Pancreas (tissue), 10 donors: ENCODE results near the gene C3orf33. TPM values are rescaled to one million over a fixed set of nuclear protein-coding genes. Genes with fewer than 3 reads are reported as not detected.
"Not testable (repeated sequence)": the region's sequence is repeated elsewhere in the genome, so short reads cannot be mapped to it uniquely, and the experiment has no call there.

Experiments used
- ATAC-seq, 4 donors: fragments of 200-7000 bp; cut with Tn5 transposase; one replicate each; pipeline versions ENCODE4 v1.8.0 to v1.9.1; 2020; ENCODE audit warnings: mild to moderate bottlenecking in 4 of 4, moderate library complexity in 4 of 4
- DNase-seq, 6 donors: peaks; one replicate each; pipeline ENCODE4 v3.0.0-alpha.2; 2020
- FAIRE-seq: peaks from 2 replicates; lab custom pipeline; 2012; peaks lifted over from hg19 to GRCh38; lab: Jason Lieb, UNC
- H3K27ac ChIP-seq, 4 donors: fragments of 200-600 bp; sonication (generic); 1 replicate in 3 of 4; 2 replicates in 1 of 4; pipeline versions ENCODE4 v1.5.0 to v1.8.0; 2020
- H3K27me3 ChIP-seq, 4 donors: fragments of 200-600 bp; one replicate each; pipeline ENCODE4 v1.8.0; 2021
- H3K36me3 ChIP-seq, 3 donors: fragments of 200-600 bp; sonication (generic) in 1 of 3; one replicate each; pipeline versions ENCODE4 v1.5.0 to v1.8.0; 2020 to 2021
- H3K4me1 ChIP-seq, 3 donors: fragments of 200-600 bp; one replicate each; pipeline ENCODE4 v1.8.0; 2021
- H3K4me3 ChIP-seq, 4 donors: fragments of 200-600 bp; sonication (generic) in 2 of 4; one replicate each; pipeline versions ENCODE4 v1.5.0 to v1.8.0; 2020 to 2021
- H3K9me3 ChIP-seq, 4 donors: fragments of 200-600 bp; one replicate each; pipeline ENCODE4 v1.8.0; 2021
- WGBS, 2 donors: extraction: QIAGEN DNeasy Blood & Tissue Kit; methylation state at CpG; one replicate each; pipeline ENCODE4 v1.1.7; 2013; 5-methylcytosine and 5-hydroxymethylcytosine counted together
- intact Hi-C, 3 donors: fragments of 100-400 bp; cut with DNase I; formaldehyde crosslinking; loops; one replicate each; pipeline versions ENCODE4 v1.11.1 to v1.14.2; 2022
- polyA plus RNA-seq, 2 donors: library from polyadenylated mRNA; stranded (reverse); fragments of 200-250 nt; gene quantifications; one replicate each; pipeline ENCODE4 v1.2.3, GENCODE V29; 2013
- total RNA-seq, 6 donors: library from RNA; stranded (reverse); fragmentation: NEBNext Ultra II Directional in 4 of 6; extraction: Animal tissue kit (Norgen Biotek cat#: 25700) in 4 of 6; gene quantifications; one replicate each; pipeline versions ENCODE4 v1.2.1 to v1.2.4, GENCODE V29; 2021 to 2023
- TF ChIP-seq, protein P1 (sequence below), 4 donors: fragments of 200-600 bp; sonication (generic) in 3 of 4; IDR thresholded peaks; one replicate each; pipeline versions ENCODE4 v1.5.0 to v1.8.0; 2021; ENCODE audit warnings: antibody characterized with exemption in 4 of 4
- donor health status: healthy with polysubstance abuse.
- donor health status: DM: no; HTN: no; CAD: no; lungs with moderate emphysema.
- donor health status: DM: no; HTN: no; CAD: no.
- donor health status: control.
- donor health status: control.
- donor health status: Bipolar disorder and iron deficiency.
- donor health status: DM: yes; HTN: yes; CAD: no.
- donor health status: DM: no; HTN: no; CAD: no.
- donor health status: DM: no; HTN: no; CAD: no.
- donor health status: DM: yes; HTN: yes; CAD: no.

The C3orf33 gene
- total and polyA plus RNA-seq, 8 donors, result 1.5 to 5.7 (median 3.3) TPM

- H3K4me3 ChIP-seq, result no peak overlapping the region
- no peak overlapping the region for H3K27ac ChIP-seq
- no peak for ATAC-seq
- H3K9me3 ChIP-seq, result no peaks in the 10 kb centered on the region
- intact Hi-C loops, result no loop called here
- H3K4me1 ChIP-seq, result no peaks in the 10 kb centered on the region
- DNase-seq, result no peak
- TF ChIP-seq, protein P1, sequence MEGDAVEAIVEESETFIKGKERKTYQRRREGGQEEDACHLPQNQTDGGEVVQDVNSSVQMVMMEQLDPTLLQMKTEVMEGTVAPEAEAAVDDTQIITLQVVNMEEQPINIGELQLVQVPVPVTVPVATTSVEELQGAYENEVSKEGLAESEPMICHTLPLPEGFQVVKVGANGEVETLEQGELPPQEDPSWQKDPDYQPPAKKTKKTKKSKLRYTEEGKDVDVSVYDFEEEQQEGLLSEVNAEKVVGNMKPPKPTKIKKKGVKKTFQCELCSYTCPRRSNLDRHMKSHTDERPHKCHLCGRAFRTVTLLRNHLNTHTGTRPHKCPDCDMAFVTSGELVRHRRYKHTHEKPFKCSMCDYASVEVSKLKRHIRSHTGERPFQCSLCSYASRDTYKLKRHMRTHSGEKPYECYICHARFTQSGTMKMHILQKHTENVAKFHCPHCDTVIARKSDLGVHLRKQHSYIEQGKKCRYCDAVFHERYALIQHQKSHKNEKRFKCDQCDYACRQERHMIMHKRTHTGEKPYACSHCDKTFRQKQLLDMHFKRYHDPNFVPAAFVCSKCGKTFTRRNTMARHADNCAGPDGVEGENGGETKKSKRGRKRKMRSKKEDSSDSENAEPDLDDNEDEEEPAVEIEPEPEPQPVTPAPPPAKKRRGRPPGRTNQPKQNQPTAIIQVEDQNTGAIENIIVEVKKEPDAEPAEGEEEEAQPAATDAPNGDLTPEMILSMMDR (IDR thresholded peaks at IDR 0.05), result no peak
- no peaks in the 10 kb centered on the region for H3K36me3 ChIP-seq
- no peak for FAIRE-seq
- H3K27me3 ChIP-seq, result no peaks in the 10 kb centered on the region
These were observed 9.0 kb upstream of the C3orf33 start for GRCh38 chr3:155815030-155815545.

DNA sequence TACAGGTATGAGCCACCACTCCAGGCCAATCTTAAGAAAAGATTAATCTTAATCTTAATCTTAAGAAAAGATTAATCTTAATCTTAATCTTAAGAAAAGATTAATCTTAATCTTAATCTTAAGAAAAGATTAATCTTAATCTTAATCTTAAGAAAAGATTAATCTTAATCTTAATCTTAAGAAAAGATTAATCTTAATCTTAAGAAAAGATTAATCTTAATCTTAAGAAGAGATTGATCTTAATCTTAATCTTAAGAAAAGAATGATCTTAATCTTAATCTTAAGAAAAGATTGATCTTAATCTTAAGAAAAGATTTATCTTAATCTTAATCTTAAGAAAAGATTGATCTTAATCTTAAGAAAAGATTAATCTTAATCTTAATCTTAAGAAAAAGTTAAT, 7.1 kb upstream of the C3orf33 start:
- DNase-seq, H3K27me3 ChIP-seq, ATAC-seq, FAIRE-seq, H3K9me3 ChIP-seq, H3K4me3 ChIP-seq, H3K27ac ChIP-seq, H3K4me1 ChIP-seq, H3K36me3 ChIP-seq, intact Hi-C loops: not testable (repeated sequence)

- H3K9me3 ChIP-seq, result no peaks in the 10 kb centered on the region
- FAIRE-seq (no peak), DNase-seq (no peak), ATAC-seq (no peak)
- H3K4me1 ChIP-seq, result peaks cover 0 to 4% (median 3%) of the 10 kb centered on the region in 3 donors
- no peak overlapping the region for H3K27ac ChIP-seq
- no peaks in the 10 kb centered on the region for H3K36me3 ChIP-seq
- no peaks in the 10 kb centered on the region for H3K27me3 ChIP-seq
- no peak overlapping the region for H3K4me3 ChIP-seq
- intact Hi-C loops, result loop anchor here in 1 of 3 donors (10.0 kb wide), 1 partner anchor 56 kb away; no protein-coding TSS in a partner anchor
- TF ChIP-seq, protein P1 (IDR thresholded peaks at IDR 0.05), result no peak
These were observed 3.1 kb upstream of the C3orf33 start for GRCh38 chr3:155809181-155809580.

DNA sequence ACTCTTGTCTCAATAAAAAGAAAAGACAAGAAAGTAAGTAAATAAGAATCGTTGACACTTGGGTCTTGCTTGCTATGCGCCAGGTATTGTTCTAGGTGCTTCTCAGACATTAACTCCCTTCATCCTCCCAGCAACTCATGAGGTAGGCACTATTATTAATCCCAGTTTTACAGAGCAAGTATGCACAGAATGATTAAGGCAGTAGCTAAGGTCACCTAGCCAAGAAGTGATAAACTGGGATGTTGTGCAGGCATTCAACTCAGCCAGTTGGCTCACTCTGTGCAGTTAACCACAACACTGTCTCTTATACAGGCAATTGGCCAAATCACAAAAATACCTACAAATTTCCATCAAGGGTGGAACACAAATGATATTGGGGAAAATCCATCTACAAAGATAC, 1.7 kb upstream of the C3orf33 start:
- DNase-seq, result no peak
- ATAC-seq, result no peak
- WGBS, 2 donors, result 64 to 65% methylated on average over 2 of the region's 2 CpGs
- FAIRE-seq, result no peak
- no peak overlapping the region for H3K27ac ChIP-seq
- H3K36me3 ChIP-seq, result no peaks in the 10 kb centered on the region
- no peaks in the 10 kb centered on the region for H3K27me3 ChIP-seq
- no peak overlapping the region for H3K4me3 ChIP-seq
- intact Hi-C loops, result loop anchor here in 1 of 3 donors (10.0 kb wide), 1 partner anchor 57 kb away; no protein-coding TSS in a partner anchor
- H3K9me3 ChIP-seq, result no peaks in the 10 kb centered on the region
- H3K4me1 ChIP-seq, result peaks cover 0 to 4% (median 3%) of the 10 kb centered on the region in 3 donors
- TF ChIP-seq, protein P1 (IDR thresholded peaks at IDR 0.05), result no peak

- H3K4me1 ChIP-seq, result peaks cover 0 to 4% (median 3%) of the 10 kb centered on the region in 3 donors
- peak overlapping the region; percentile 72 to 83 (median 74) for H3K4me3 ChIP-seq
- TF ChIP-seq, protein P1 (IDR thresholded peaks at IDR 0.05), result no peak
- H3K27me3 ChIP-seq, result no peaks in the 10 kb centered on the region
- DNase-seq (peak; percentile 36 to 57 (median 48)), ATAC-seq (peak; percentile 79 to 86 (median 80)), FAIRE-seq (no peak)
- WGBS, 2 donors, result 22 to 30% methylated on average over 14 to 15 of the region's 15 CpGs
- H3K9me3 ChIP-seq, result no peaks in the 10 kb centered on the region
- H3K36me3 ChIP-seq, result no peaks in the 10 kb centered on the region
- peak overlapping the region; percentile 83 to 89 (median 86) for H3K27ac ChIP-seq
- intact Hi-C loops, result loop anchor here in 1 of 3 donors (10.0 kb wide), 1 partner anchor 59 kb away; no protein-coding TSS in a partner anchor
These were observed 775 bp downstream of the C3orf33 start for GRCh38 chr3:155805204-155805801.
